ENCODE results near the gene HEYL.

The HEYL gene

DNA sequence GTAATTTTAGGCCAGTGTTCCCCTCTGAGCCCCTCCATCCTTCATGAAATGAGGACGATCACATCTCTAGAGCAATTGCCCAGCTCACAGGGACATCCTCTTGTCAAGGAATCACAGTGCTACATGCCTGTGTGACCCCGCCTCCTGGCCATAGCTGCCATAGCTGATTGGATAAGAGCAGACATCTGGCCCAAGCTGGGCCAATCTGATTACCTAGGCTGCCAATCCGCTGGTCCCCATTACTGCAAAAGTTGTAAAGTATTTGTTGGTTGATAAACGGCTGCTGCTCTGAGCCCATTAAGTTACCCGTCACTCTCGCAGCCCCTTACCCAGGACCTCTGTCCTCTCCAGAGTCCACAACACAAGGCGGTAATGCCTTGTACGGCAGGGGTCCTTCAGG lies 24.1 kb upstream of the HEYL start:
- DNase-seq = no peak

- DNase-seq = no peak
Measured at GRCh38 chr1:39662861-39663260, 23.4 kb upstream of the HEYL start.

- DNase-seq = no peak
Measured at GRCh38 chr1:39659538-39659937, 20.1 kb upstream of the HEYL start.

- no peak for DNase-seq
Measured at GRCh38 chr1:39659110-39659509, 19.7 kb upstream of the HEYL start.

- DNase-seq = peak; percentile 85 to 91 (median 86)
Measured at GRCh38 chr1:39657923-39658485, 18.6 kb upstream of the HEYL start.

- DNase-seq = no peak
Measured at GRCh38 chr1:39657402-39657801, 18.0 kb upstream of the HEYL start.

DNA sequence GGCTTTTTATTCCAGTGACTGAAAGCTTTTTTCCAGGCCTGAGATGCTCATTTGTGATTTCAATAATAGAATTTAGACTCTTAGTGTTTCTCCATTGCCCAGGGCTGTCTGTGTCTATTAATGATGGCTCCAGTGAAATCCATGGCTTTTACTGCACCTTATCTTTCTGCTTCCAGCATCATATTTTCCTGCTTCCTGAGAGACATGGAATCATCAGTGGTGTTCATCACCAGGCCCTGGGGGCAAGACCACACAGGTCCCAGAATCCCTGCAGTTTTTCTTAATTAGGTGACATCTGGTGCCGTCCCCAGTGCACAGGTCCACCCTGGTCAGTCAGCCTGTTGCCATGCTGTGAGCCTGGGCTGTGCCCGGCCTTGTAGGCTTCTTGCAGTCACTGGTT lies 16.9 kb upstream of the HEYL start:
- no peak for DNase-seq

GRCh38 chr1:39655578-39656268 lies 16.3 kb upstream of the HEYL start:
- DNase-seq = no peak

DNA sequence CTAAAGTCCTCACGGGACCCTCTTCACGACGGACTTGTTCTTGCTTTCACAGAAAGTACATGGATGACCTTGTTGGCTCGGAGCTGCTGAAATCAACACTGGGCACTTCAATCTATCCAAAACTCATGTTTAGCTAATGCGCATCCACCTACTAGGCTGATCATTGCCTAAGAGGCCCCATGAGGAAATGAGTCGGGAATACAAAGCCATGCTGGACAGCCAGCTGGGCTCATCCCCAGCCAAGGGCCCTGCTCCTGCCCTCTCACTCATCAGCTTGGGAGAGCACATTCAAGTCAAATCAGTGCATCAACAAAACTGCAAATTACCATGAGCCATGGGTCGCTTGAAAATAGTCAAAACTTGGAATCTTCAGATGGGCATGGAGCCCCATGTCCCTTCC lies 14.8 kb upstream of the HEYL start:
- peak in 2 of 4 experiments; percentile 13 to 23 for DNase-seq

GRCh38 chr1:39653546-39654031 lies 14.1 kb upstream of the HEYL start:
- DNase-seq = peak; percentile 84 to 90 (median 86)

DNA sequence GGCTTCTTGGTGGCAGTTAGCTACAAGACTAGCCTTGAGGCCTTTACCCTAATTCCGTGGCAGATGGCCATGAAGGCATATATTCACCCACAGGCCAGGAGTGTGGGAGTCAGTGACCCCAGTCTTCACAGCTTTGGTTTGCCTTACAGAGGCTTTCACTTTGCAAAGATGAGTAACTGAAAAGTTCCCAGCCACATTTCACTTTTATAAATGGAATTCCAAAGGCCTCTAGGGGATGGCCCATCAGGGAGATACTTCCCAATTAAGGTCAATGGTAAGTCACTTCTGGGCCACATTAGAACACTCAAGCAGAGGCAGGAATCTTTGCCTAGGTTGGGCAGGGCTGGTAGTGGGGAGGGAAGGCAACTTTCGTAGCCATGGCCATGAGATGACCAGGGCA lies 13.1 kb upstream of the HEYL start:
- DNase-seq = no peak

- DNase-seq = no peak
Measured at GRCh38 chr1:39652105-39652504, 12.7 kb upstream of the HEYL start.

- DNase-seq = no peak
Measured at GRCh38 chr1:39650431-39650830, 11.0 kb upstream of the HEYL start.

DNA sequence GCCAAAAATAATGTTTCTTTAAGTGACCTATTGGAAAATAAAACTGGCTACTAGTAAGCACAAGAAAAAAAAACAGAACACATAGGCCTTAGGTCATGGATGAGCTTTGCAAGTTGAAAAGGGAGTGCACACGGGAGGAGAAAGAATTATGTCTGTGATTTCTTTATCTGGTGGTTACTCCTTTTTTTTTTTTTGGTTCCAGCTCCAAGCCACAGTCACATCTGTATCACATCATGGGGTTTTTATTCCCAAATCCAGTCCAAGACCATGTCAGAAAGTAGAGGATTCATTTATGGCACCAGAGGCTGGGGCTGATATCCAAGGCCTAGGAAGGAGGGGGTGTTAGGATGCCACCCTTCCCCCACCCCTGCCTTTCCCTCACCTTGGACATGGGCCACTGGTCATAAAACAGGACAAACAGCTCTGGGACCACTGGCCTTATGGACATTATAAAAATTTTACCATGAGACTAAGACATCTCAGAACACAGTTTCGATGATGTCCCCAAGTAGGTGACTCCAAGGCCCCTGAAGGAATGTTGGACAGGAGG lies 10.3 kb upstream of the HEYL start:
- DNase-seq = no peak

- DNase-seq = no peak
Measured at GRCh38 chr1:39648496-39648895, 9.1 kb upstream of the HEYL start.

DNA sequence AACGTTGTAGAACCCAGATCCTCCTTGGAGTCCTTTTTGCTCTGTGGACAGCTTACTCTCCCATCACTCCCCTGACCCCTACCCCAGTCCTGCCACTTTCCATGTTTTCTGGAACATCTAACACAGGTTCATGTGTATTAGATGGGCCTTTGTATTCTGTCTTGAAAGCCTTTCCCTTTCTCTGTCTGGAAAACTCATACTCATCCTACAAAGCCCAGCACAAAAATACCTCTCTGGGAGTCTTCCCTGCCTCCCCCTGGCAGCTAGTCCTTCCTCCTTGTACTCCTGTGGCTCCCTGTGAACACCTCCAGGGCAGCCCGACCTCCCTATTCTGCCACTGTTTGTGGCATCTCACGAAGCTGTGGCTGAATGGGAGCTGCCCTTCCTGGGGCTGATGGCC lies 7.8 kb upstream of the HEYL start:
- no peak for DNase-seq

GRCh38 chr1:39646232-39647081 lies 7.0 kb upstream of the HEYL start:
- no peak for DNase-seq

GRCh38 chr1:39645411-39646043 lies 6.1 kb upstream of the HEYL start:
- no peak for DNase-seq

- DNase-seq = peak in 1 of 4 experiments; percentile 11
Measured at GRCh38 chr1:39643705-39644104, 4.3 kb upstream of the HEYL start.

DNA sequence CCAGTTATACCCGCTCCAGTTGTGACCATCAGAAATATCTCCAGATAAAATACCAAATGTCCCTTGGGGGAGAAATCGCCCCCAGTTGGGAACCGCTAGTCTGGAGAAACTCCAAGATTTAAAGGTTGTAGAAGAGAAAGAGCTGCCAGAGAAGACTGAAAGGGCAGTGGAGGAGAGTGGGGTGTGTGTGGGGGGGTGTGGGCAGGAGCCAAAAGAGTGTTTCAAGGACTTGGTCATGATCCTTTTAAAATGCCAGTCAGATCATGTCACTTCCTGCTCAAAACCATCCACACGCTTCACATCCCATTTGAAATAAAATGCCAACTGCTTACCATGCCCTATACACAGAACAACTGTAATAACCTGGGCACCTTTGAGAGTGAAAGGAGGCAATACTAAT lies 3.4 kb upstream of the HEYL start:
- no peak for DNase-seq

DNA sequence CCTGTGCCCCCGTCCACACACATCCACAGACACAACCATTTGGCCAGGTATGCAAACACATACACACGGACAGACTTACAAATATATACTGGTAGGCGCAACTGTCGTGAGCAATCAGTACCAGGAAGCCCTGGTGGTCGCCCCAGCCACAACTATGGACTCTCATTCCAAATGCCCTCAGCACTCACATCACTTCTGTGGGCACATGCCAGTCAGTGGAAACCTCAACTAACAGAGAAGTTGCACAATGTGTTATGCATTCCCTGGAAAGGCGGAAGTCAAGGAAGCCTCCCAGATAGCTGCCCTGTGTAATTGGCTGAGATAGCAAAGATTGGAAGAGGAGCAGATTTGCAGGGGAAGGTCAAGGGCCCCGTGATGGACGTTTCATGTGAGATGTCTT lies 1.4 kb upstream of the HEYL start:
- peak; percentile 12 to 51 (median 38) for DNase-seq

DNA sequence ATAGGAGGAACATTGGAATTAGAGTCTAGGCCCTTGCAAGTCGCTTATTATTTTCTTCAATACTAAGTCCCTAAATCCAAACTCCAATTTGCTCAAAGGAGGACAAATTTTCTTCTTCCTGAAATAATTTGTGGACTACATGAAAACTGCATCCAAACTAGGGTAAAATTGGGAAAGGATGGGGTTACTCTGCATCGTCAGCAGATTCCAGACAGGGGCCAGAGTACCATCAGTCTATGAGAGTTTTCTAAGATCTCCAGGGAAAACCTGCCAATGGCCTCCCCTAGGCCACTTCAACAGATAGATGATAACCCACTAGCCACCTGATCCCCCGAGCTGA lies 508 bp downstream of the HEYL start:
- no peak for DNase-seq

DNA sequence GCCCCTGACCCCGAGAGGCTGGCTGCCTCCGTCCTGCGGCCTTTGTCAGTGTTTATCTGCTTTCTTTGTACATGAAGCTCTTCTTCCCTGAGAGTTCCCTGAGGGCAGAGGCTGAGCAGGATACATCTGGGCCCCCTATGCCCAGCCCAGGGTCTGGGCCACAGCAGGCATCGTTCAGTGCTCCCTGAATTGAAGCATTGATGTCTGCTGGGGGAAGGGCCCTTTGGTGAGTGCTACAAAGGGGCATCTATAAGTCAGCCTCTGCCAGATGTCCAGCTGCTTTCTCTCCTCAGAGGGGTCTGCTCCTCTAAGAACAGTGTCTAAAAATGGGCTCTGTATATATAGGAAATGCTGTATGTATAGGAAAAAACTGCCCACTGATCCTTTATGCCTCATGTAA lies 2.1 kb downstream of the HEYL start:
- DNase-seq = no peak
